Measurements from ENCODE around the gene ELAC1. TPM values are rescaled to one million over a fixed set of nuclear protein-coding genes. Genes with fewer than 3 reads are reported as not detected.

ELAC1 gene
- 3.9 and 5.4 TPM in 2 replicates for total RNA-seq

GRCh38 chr18:50967714-50968661 is at the start of gene ELAC1:
TSS of gene ELAC1 (plus strand) at chr18:50968040. CDS start at chr18:50974405, 6,365 bp downstream.

GRCh38 chr18:51029694-51030536 is 62.1 kb downstream of the ELAC1 start, which contains the start of gene SMAD4:
TSS of gene SMAD4 (plus strand) at chr18:51030213. CDS start at chr18:51047047, 16,834 bp downstream.

Other genes starting within 250 kb of the ELAC1 start
- under 0.01 and 0.18 TPM in 2 replicates for gene MRO, start 148.0 kb upstream of the ELAC1 start, total RNA-seq
- 30.6 and 36.7 TPM in 2 replicates for gene ME2, start 88.9 kb upstream of the ELAC1 start, total RNA-seq
- gene SMAD4, start 62.2 kb downstream of the ELAC1 start, total RNA-seq, result 56.5 and 75.0 TPM in 2 replicates
- 28.4 and 32.4 TPM in 2 replicates for gene MEX3C, start 229.6 kb downstream of the ELAC1 start, total RNA-seq

Data from smooth muscle cell of bladder (primary cell).